HEK293T (cell line): Measurements from ENCODE around the gene EXOC3L1.

Experiments used
- BHLHE40 ChIP-seq: fragments of 450-650 bp; IDR thresholded peaks from 2 replicates; pipeline ENCODE4 v1.6.1; 2016; ENCODE audit warnings: mild to moderate bottlenecking, moderate library complexity, borderline replicate concordance
- CTBP1 ChIP-seq: fragments of 450-650 bp; IDR thresholded peaks from 2 replicates; pipeline ENCODE4 v1.6.1; 2016; ENCODE audit warnings: borderline replicate concordance
- FOXM1 ChIP-seq: fragments of 450-650 bp; IDR thresholded peaks from 2 replicates; pipeline ENCODE4 v1.6.1; 2017; ENCODE audit warnings: mild to moderate bottlenecking, borderline replicate concordance
- LEF1 ChIP-seq: fragments of 450-650 bp; IDR thresholded peaks from 2 replicates; pipeline ENCODE4 v1.6.1; 2017; ENCODE audit warnings: mild to moderate bottlenecking, borderline replicate concordance
- TARDBP ChIP-seq: fragments of 450-650 bp; IDR thresholded peaks from 2 replicates; pipeline ENCODE4 v1.6.1; 2016

DNA sequence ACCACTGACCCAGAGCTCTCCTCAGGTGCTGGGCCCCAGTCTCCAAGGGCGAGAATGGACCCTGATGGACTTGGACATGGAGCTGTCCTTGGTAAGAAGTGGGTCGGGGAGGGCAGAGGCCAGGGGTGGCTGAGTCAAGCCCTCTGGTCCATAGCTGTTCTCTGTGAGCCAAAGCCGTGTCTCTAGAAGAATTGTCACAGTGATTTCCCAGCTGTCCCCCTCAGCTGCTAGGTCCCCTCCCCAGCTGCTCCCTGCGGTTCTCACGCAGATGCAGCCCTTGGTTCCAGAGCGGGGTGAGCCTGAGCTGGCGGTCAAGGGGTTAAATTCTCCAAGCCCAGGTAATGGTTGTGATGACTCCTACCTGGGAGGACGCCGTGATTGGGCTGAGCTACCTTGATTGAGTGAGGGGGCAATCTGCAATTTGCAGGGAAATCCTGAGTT, 20.9 kb downstream of the EXOC3L1 start:
- TF ChIP-seq TARDBP (no peak), LEF1 (no peak), CTBP1 (no peak), BHLHE40 (no peak), FOXM1 (no peak)
